ENCODE measurements around the gene BCHE.

DNA sequence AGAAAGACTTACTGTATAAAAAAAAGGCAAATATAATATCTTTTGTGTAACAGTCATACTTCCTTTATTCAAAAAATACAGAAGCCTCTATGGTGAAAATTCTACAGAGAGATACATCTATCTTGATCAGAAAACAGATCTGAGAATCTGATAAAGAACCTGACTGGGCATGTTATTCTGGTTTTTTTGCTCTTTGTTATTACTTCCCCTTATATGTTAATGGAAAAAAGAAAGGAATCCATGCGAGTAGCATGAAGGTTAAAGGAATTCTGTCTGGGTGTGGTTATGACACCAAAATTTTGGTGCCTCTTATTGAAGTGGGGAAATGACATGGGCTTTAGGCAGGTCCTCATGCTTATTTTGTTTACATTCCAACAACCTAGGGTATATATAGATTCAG is 81.7 kb downstream of the BCHE start:
- no peak for TF ChIP-seq POLR2A (IDR thresholded peaks at IDR 0.05; ENCODE audit: low read depth, low read length)
- TF ChIP-seq POLR2AphosphoS5 (IDR thresholded peaks at IDR 0.05; ENCODE audit: low read depth, low read length), result no peak
